Measurements from ENCODE around the gene PHACTR3. TPM values are rescaled to one million over a fixed set of nuclear protein-coding genes. Genes with fewer than 3 reads are reported as not detected.

PHACTR3 gene
- total and polyA plus RNA-seq, 2 experiments from 2014 or later, result 0.45 to 0.61 TPM

- no peak for TF ChIP-seq ZNF462 (CRISPR knock-in tag; IDR thresholded peaks at IDR 0.05)
Measured at GRCh38 chr20:59660471-59660870, 56.1 kb downstream of the PHACTR3 start (continued).

- DNase-seq (ENCODE audit: low spot score) (no peak), ATAC-seq (no peak)
- Histone ChIP-seq H4K20me1 (replicated peaks; ENCODE audit: insufficient read depth) (no peaks in the 10 kb centered on the region), H3K79me2 (replicated peaks; ENCODE audit: insufficient read depth) (no peaks in the 10 kb centered on the region), H3K9me2 (ENCODE audit: insufficient read depth) (no peaks in the 10 kb centered on the region), H3K27ac (ENCODE audit: low read depth) (no peak overlapping the region), H3F3A (replicated peaks; ENCODE audit: low read depth) (no peaks in the 10 kb centered on the region), H3K4me3 (no peak overlapping the region), H2AFZ (no peak overlapping the region), H3K36me3 (ENCODE audit: insufficient read depth) (no peaks in the 10 kb centered on the region), H3K4me2 (no peak overlapping the region), H3K27me3 (ENCODE audit: insufficient read depth) (no peaks in the 10 kb centered on the region; the same call in 1 of the 2 replicates), H3K4me1 (ENCODE audit: insufficient read depth) (no peaks in the 10 kb centered on the region)
- peaks cover 12% of the 10 kb centered on the region; the same call in 2 of the 3 replicates for H3K36me3 Mint-ChIP-seq (ENCODE audit: low read depth)
- H3K27ac Mint-ChIP-seq, result no peak overlapping the region
- H3K4me1 Mint-ChIP-seq, result no peaks in the 10 kb centered on the region
- no peak overlapping the region for H3K4me3 Mint-ChIP-seq
- peaks cover 12% of the 10 kb centered on the region for H3K27me3 Mint-ChIP-seq (ENCODE audit: insufficient read depth, low read depth, poor library complexity)
- peaks cover 33% of the 10 kb centered on the region for H3K9me3 Mint-ChIP-seq
- TF ChIP-seq JUNB (IDR thresholded peaks at IDR 0.05; ENCODE audit: unreplicated experiment), result no peak
- TF ChIP-seq EZH2phosphoT487 (IDR thresholded peaks at IDR 0.05; ENCODE audit: unreplicated experiment), result no peak
- TF ChIP-seq CTCF (conservative IDR thresholded peaks at IDR 0.05; ENCODE audit: low read depth in 2 of 2), result no peak
- no peak for TF ChIP-seq ZNF331 (CRISPR knock-in tag; IDR thresholded peaks at IDR 0.05; ENCODE audit: low read depth)
- TF ChIP-seq EZH2 (IDR thresholded peaks at IDR 0.05; ENCODE audit: low read depth, unreplicated experiment), result no peak
- TF ChIP-seq REST (IDR thresholded peaks at IDR 0.05; ENCODE audit: unreplicated experiment), result no peak
- no peak for TF ChIP-seq CREB1 (CRISPR knock-in tag; IDR thresholded peaks at IDR 0.05; ENCODE audit: low read depth)
Measured at GRCh38 chr20:59661153-59661552, 56.8 kb downstream of the PHACTR3 start.
